HS-27A (cell line): ENCODE results near the gene PLXNA3.
"Not testable (repeated sequence)": the region's sequence is repeated elsewhere in the genome, so short reads cannot be mapped to it uniquely, and the experiment has no call there.

Source experiments
- DNase-seq: peaks from one replicate; pipeline ENCODE4 v3.0.0-alpha.2; 2012; ENCODE audit warnings: low read depth, missing footprints

PLXNA3 gene

DNA sequence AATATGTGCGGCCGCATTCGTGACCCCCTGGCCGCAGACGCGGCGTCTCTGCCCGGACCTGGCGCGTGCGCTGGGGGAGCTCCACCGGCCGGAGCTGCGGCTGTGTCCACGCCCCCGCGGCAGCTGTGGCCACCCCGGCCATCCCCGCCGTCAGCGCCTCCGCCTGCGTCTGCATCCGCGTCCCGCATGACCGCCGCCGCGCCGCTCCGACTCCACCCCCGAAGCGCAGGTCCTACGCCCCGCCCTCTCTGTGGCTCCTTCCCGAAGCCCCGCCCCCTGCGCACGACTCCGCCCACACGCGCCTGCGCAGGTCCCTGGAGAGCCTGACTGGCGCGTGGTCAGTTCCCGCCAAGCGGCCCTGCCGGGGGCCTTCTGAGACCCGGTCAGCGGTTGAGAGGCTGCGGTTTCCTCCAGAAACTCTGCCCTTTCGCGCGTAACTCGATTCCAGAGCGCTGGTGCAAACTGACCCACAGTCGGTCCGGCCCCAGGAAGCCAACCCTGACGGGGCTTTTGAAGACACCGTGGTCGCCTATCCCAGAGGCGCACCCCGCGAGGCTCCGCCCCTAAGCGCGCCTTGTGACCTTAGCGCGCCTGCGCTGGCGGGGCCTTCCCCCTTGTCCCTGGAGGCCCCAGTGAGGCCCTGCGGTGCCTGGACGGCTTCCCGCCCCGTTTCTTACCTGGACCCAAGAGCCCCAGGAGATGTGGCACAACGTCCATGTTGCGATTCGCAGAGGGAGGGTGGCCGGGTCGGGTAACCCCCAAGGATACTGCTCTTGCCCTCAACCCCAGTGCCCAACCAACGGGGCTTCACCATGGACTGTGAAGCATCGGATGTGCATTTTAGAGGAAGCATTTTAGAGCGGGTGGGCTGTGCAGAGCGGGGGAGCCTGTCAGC, 20.9 kb downstream of the PLXNA3 start, which contains the start of gene LAGE3:
Gene LAGE3 (minus strand): TSS at position 554 of the 895 bp plus-strand sequence. CDS start 366 bp downstream, at position 188.
- DNase-seq = peak; percentile 62

DNA sequence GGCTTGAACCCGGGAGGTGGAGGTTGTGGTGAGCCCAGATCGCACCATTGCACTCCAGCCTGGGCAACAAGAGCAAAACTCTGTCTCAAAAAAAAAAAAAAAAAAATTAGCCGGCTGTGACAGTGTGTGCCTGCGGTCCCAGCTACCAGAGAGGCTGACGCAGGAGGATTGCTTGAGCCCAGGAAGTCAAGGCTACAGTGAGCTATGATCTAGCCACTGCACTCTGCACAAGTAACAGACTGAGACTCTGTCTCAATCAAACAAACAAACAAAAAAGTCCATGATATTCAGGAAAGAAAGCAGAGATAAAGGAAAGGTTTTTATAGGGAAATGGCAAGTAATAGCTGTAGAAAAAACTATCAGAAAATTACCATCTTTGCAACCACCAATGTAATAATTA, 23.1 kb downstream of the PLXNA3 start:
- DNase-seq = no peak

DNA sequence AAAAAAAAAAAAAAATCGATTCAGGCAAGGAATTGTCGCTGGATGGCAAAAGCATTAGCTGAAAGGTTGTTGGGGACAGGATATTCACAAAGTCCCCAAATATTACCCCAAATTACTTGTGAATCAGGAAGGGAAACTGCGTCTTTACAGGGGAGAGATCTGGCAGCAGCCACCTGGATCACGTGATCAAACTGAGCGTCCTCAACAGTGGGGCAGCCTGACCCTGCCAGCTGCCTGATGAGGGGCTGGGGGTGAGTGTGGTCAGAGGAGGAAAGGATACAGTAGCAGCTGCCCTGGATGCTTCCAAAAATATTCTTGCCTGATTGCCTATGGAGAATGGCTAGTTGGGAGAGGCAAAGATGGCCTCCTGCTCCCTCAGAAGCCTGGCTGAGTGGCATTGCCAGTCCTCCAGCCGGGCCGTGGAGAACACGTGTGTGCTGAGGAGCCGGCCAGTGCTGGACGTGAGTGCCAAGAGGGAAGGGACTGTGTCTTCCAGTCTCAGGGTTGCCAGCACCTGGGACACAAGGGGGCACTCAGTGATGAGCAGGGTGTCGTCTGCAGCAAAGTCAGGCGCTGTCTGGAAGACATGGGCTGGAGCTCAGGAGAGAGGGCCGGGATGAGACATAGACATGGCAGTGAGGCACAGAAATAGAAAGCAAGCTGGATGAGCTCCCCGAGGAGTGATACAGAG, 24.0 kb downstream of the PLXNA3 start:
- DNase-seq = no peak

DNA sequence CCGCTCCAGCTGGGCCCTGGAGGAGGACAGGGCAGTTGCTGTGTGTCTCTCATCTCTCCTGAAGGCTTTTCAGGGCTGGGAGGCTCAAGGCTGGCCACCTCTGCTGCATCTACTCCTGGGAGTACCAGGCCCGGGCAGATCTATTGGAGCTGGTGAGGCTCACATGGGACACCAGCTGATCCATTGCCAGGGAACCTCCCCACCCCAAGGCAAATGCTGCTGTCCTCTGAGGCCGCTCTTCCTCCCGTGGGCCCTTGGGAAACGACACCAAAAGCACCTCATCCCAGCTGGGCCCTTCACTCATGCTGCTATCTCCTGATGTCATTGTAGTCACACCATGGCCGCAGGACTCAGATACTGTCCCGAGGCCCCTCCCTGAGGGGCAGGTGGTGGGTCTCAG, 24.7 kb downstream of the PLXNA3 start:
- DNase-seq = no peak

DNA sequence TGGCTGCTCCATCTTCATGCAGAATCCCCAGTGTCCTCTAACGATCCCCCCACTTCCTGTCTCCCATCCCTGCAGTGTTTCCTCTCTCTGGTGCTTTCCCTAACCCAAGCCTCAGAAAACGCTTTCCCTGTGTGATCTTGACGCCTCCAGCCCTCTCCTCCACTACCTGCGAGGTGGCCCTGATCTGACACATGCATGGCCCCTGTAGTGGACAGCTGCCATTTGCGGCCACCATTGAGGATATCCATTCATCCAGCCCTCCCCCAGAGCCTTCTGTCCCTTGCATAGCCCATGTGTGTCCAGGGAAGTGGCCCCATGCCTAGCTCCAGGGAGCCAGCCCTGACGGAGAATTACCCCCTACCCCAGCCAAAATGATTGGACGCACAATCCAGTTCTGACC, 25.2 kb downstream of the PLXNA3 start:
- no peak for DNase-seq

DNA sequence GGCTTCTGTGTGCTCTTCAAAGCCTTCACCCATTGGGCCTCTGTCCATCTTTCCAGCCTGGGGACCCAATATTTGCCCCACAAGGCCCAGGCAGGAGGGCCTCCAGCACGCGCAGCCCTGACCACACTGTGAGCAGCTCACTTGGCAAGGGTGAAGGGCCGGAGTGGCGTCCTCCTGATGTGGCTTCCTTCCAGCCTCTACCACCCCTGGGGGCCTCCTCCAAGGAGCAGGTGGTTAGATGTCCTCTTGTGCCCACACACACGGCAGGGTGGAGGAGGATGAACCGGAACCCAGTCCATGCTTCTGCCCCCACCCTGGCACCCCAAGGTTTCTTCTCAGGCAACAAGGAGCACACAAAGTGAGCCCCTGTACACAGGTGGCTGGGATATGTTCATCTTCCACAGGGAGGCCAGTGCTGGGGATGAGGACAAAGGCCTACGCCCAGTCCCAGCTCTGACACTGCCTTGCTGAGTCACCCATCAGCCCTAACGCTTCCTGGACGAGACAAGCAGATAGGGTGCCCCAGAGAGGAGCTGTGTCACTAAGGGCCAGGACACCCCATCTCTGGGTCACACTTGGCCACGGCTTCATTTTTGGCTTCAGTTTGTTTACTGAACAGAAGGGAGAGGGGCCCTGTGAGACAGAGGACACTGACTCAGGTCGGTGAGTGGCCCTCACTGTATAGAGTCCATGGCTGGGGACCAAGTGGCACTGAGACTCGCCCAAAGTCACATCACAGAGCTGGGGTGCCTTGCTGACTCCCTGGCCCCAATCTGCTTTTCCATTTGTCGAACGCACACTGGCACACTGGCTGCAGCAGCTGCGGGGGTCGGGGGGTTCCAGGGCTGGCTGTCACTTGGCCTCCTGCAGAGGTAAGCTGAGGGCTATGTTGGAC, 26.4 kb downstream of the PLXNA3 start:
- DNase-seq = no peak

DNA sequence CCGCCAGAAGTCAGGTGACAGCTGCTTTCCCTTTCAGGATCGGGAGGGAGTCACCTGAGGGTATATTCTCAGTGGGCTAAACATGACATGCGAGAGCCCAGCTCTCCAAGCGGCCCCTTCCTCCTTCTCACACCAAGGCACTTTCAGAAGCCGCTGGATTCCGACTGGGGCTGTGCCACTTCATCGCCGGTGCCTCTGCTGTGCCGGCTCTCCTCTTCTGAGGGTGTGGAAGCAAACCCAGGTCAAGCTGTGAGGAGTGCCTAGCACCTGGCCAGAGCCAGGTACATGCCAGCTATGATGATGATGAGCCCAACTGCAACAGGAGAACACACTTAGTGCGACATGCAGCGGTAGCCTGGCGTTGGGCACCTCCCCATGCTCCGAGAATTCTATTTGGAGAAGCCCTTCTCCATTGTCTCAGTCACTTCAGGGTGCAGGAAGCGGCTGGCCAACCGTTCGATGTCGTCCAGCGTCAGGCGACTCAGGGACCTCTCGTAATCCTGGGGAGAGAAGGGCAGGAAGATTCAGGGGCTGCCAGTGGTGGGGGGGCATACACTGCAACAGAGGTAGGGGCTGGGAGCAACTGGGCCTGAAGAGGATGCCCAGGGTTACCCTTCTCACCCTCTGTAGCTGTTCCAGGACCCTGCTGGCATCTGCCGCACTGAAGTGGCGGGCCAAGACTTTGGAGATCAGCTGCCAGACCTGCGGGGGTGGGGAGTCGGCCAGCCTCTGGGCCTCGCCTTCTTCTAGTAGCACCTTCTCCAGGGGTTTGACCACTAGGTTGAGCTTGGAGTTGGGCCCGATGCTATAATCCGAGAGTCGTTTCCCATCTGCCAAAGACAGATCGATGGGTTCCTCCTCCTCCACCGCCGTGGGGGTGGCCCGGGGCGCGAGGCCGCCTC, 27.3 kb downstream of the PLXNA3 start:
- DNase-seq = no peak

DNA sequence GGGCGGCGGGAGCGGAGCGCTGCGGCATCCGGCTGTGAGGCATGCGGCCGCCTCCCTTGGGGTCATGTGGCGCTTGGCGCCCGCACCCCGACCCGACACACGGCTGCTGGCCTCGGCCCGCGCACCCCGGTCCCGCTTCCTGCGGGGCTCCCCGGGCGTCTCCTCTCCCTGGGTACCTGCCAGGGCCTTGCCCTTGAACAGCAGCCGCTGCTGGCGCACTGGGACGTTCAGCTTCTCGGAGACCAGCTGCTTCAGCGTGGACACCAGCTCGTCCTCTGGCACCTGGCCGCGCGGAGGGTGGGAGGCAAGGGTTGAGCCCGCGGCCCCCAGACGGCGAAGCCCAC, 27.9 kb downstream of the PLXNA3 start:
- DNase-seq = no peak

DNA sequence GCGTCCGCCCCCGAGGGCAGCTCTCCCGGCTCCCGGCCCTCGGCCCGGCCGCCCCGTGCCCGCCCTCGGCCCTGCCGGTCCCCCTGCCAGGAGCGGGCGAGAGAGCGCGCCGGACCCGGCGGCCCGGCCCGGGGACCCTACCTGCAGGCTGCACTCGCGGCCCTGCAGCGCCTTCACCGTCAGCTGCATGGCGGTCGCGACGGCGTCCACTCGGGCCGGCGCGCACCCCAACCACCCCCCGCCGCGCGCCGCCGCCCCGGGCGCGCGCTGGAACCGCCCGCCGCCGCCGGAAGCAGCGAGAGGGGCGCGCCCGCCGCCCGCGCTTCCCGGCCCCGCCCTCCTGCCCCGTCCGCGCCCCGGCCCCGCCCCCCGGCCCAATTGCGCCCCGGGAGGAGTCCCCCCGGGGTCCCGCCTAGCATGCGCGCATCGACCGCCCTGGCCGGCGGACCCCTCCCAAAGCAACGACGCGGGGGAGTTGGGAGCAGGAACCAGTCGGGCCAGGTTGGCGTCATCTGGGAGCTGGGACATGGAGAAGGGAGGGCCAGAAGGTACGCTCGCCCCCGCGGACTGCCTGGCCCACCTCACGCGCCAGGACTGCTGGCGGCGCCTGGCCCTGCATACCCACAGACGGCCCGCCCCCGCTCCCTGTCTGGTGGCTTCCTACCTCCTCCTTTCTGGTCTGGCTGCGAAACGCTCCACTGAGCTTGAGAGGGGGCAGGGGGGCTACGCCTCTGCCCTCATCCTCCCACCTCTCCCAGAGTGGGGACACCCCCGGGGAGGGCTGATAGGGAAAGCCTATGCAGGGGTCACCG, 28.5 kb downstream of the PLXNA3 start, which contains the start of gene UBL4A:
Gene UBL4A (minus strand): TSS at position 220 of the 812 bp plus-strand sequence. CDS start 31 bp downstream, at position 189.
- DNase-seq = no peak

DNA sequence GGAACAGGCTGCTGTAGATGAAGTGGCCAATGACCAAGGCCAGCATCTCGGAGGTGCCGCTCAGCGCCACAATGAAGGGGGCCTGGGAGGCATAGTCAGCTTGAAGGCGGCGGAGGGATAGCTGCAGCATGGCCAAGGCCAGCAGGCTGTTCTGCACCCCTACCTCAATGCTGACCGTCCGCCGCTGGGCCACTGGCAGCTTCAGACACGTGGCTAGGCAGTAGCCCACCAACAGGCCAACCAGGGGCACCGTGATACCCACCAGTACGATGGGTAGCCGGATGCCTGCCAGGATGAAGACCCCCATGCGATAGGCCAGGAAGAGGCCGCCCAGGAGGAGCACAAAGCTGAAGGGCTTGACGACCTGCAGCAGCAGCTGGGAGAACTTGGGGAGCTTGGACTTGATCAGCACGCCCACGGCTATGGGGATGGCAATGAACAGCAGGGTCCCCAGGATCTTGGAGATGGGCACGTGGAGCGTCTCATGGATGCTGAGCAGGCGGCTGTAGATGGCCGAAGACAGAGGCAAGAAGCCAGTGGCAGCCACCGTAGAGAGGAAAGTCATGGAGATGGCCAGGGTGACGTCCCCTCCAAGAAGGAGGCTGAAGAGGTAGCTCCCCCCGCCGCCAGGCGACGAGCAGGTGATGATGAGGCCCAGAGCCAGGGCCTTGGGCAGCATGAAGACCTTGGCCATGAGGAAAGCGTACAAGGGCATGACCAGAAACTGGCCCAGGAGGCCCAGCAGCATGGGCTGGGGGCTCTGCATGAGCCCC, 29.6 kb downstream of the PLXNA3 start:
- no peak for DNase-seq

DNA sequence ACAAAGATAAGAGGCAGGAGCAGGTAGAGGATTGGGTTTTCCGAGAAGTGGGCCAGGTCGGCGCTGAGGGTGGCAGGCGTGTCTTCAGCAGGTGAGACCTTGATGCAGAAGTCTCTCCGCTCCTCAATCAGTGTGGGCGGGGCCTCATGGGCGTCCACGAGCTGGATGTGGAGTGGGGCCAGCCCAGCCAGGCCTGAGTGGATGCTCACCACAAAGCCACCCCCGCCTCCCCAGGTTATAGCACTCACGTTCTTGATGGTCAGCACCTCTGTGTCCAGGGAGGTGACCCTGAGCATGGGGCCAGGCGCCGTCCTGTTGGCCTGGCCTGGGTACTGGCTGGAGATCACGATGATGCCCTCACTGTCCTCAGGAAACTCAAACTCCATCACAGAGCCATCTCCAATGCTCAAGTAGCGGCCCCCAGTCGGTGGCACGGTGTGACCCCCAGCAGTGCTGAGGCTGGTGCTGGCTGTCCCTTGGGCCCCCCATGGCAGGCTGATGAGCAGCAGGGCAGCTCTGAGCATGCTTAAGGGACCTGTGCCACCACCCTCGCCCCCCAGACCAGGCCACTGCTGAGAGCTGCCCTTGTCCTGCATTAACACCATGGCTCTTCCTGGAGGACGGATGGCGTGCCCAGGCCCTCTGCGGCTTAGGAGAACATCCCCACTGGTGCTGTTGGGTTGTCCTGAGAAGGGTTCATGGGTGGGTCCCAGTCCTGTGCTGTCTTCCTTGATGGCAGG, 30.4 kb downstream of the PLXNA3 start:
- no peak for DNase-seq

DNA sequence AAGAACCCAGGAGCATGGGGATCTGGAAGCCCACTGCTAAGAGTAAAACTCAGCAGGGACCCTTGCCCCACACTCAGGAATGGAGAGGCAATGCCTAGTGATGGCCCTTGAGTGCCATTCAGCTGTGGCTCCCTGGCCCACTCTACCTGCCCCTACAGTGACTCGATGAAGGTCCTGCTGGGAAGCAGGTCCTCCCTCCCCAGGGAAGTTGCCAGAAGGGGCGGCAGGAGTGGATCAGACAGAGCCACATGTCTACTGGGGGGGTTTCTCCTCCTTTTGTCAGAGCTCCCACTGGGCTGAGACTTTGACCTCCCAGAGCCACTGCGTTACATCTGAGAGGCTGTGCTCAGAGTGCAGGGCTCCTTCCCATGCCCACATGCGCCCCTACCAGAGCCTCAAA, 31.1 kb downstream of the PLXNA3 start:
- no peak for DNase-seq

DNA sequence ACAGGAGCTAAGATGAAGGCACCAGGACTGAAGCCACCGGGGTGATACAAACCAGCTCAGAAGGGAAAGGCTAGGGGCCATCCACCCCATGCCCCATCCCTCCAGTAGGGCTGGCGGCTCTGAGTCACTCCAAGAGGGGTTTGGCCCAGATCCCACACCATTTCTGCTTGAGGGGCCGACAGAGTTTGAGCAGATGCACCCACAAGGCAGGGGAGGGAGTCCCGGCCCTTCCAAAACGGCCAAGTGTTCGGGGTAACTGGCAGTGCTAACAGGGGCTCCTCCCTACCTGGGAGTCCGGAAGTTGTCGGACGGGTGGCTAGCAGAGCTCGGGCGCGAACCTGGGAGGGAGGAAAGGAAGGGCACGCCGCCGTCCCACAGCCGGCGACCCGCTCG, 31.9 kb downstream of the PLXNA3 start:
- DNase-seq = peak; percentile 38

DNA sequence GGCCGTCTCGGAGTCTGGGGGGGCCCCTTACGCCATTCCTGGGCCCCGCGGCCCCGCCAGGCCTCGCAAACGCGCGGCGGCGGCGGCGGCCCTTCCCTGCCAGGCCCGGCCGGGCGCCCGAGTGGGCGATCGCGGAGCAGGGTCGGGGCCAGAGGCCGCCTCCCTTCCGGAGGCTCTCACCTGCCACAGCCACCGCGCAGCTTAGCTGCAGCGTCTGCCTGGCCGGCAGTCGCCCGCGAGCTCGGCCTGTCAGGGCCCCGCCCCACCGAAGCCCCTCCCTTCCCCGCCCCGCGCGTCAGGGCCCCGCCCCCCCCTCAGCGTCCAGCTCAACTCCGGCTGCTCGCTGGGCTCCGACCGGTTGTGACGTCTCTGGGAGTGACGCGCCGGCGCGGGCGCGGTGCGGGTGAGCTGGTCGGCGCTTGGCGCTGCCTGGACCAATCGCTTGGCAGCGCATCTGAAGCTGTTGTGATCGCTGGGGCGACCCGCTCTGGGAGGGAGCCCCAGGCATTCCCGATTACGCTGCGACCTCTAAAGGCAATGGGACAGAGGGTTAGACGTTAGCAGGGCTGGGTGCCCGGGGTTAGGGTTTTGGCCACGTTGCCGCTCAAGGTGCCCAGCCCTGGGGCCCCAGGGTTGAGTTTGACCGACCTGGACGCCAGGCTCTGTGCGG, 32.5 kb downstream of the PLXNA3 start, which contains the start of gene SLC10A3:
Gene SLC10A3 (minus strand): TSS at position 216 of the 670 bp plus-strand sequence. CDS start 1,689 bp downstream, outside the sequence.
- peak; percentile 78 for DNase-seq

DNA sequence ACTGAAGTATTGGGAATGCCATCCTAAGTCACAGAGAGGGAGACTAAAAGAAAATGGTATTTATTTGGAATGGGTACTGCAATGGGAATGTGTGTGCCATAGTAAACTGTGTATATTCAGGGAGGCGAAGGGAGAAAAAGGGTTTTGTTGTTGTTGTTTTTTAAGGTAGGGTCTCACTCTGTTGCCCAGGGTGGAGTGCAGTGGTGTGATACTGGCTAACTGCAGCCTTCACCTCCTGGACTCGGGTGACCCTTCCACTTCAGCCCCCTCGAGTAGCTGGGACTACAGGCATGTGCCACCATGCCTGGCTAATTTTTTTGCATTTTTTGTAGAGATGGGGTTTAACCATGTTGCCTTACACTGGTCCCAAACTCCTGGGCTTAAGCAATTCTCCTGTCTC, 36.6 kb downstream of the PLXNA3 start:
- DNase-seq = no peak

DNA sequence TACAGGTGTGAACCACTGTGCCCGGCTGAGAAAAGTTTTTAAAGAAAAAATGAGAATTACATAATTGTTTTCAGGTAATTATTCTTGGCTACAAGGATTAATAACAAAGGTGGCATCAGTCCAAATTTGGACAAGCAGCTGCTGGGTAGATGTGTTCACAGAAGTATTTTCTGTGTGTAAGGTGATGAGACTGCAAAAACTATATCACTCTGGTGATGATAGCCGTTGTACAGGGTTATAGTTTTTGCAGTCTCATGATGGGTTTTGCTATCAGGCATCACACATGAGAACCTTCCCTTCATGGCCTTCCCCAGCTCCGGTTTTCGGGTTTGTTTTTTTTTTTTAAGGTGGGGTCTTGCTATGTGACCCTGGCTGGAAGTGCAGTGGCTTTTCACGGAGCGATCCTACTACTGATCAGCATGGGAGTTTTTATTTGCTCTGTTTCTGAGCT, 37.4 kb downstream of the PLXNA3 start:
- DNase-seq = no peak

DNA sequence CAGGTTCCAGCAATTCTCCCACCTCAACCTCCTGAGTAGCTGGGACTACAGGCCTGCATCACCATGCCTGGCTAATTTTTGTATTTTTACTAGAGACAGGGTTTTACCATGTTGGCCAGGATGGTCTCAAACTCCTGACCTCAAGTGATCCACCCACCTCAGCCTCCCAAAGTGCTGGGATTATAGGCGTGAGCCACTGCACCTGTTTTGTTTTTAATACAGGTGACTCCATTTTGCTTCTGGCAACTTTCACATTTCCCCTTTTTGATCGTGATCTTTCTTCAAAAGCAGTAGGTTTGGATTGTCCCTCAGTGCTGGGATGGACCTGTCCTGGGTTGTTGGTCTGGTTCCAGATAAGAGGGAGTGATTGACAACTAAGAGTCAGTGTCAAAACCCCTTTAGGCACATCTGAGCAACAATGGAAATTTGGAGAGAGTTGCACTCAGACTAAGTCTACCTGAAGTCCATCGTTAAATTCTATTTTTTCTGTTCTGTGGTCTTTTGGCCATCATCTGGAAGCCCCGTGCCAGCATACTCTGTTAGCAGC, 38.6 kb downstream of the PLXNA3 start:
- DNase-seq = not testable (repeated sequence)

DNA sequence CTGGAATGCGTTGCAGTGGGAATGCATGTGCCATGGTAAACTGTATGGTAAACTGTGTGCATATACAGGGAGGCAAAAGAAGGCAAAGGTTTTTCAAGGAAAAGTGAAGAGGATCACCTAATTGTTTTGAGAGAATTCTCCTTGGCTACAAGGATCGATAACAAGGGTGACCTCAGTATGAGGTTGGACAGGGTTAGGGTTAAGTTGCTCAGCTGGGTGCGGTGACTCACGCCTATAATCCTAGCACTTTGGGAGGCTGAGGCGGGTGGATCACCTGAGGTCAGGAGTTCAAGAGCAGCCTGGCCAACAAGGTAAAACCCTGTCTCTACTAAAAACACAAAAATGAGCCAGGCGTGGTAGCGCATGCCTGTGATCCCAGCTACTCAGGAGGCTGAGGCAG, 43.3 kb downstream of the PLXNA3 start:
- not testable (repeated sequence) for DNase-seq
